HG02885 (cell line): ENCODE data around the gene VSIG4.

ENCODE experiments used
- ATAC-seq: cut with Tn5 transposase; IDR thresholded peaks from one replicate; pipeline ENCODE4 v1.9.1; 2021; ENCODE audit warnings: mild to moderate bottlenecking; ENCODE audit not compliant: unreplicated experiment, poor library complexity

VSIG4 gene

DNA sequence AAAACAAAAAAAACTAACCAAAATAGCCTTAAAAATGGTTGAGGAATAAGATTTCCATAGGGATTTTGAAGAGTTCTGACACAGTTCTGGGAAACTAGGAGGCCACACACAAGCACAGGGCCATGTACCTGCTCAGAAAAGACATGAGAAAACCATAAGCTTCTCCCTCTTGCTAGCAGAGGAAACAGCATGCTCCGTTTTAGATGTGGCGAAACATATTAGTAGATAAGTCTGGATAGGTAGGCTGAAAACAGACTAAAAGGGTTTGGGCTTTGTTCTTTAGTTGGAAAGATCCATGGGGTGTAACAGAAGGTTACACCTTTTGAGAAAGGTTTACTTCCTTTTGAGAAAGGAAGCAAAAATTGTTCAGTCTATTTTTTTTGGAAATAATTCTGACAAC is 10.9 kb downstream of the VSIG4 start:
- no peak for ATAC-seq

DNA sequence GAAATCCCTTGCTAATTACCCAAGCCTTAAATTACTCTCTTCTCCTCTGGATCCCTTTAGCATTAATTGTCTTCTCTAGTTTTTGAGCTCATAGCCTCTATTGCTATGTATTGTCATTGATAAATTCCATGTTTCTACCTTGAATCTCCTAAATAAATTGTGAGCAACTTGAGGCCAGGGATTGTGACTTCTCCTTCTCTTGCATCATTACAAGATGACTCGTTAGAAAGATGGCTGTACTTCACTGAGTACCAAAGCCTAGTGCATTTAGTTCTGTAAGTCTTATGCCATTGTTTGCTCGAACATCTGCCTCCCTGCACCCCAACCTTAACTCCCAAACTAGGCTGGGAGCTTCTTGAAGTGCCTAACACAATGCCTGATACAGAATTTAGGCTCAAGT is 15.3 kb downstream of the VSIG4 start:
- no peak for ATAC-seq

GRCh38 chrX:66024092-66024467 is 15.8 kb downstream of the VSIG4 start:
- ATAC-seq = no peak

- no peak for ATAC-seq
Measured at GRCh38 chrX:66023385-66024091, 16.3 kb downstream of the VSIG4 start.

GRCh38 chrX:66022632-66023384 is 17.1 kb downstream of the VSIG4 start:
- no peak for ATAC-seq

DNA sequence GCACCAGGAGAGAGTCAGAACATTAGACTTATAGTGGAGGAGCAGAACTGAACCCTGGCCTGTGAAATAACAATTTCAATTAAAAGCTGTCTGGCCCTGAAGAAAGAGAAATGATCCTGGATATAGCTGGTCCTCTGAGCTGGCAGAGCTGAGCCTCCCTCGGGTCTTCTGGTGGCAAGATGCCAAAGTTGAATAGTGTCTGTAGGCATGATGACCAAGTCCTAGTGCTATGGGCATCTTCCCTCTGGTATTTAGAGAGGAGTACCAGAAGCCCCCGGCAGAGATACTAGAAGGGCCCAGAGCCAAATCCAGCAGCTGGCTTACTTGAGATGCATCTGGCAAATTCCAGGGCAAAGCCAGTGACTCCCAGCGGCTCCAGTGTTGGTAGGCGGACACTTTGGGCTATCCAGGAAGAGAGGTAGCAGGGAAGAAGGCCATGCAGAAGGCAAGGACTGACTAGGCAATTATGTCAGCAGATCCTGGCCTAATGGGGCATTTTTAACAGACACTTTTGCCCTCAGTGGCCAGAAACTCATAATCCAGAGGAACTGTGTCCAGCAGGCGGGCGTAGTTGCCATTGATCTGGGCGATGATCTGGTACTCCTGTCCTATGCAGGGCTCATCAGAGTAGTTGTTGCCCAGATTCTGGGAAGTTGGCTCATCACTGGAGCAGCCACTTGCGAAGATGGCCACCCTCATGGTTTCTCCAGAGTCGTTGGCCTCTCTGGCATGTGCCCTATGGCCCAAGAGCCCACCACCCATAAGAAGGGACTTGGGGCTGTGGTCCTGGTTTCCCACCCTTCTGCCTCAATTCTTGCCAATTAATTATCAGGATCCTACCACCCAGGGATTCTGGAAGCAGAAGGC is 17.9 kb downstream of the VSIG4 start:
- no peak for ATAC-seq

DNA sequence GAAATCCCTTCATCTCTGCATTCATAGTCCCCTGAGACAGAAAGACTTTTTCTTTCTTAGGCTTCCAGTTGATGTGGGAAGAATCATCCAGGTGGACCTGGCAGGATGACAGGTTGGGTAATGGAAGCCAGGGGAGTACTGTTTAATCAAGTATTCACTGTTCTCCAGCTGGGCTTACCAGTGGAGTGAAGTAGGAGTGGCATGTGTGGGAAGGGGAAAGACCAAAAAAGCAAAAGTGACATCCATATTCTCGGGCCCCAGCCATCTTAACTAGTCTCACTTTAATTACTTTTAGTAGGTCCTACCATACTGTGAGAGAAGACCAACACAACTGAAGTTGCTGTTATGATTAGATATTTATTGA is 18.5 kb downstream of the VSIG4 start:
- no peak for ATAC-seq

- ATAC-seq = peak; percentile 29
Measured at GRCh38 chrX:66020631-66021334, 19.1 kb downstream of the VSIG4 start.

GRCh38 chrX:66019974-66020373 is 19.9 kb downstream of the VSIG4 start:
- ATAC-seq = no peak

- ATAC-seq = no peak
Measured at GRCh38 chrX:66019310-66019652, 20.6 kb downstream of the VSIG4 start.

- no peak for ATAC-seq
Measured at GRCh38 chrX:66018585-66019309, 21.1 kb downstream of the VSIG4 start.

GRCh38 chrX:66017659-66018170 is 22.2 kb downstream of the VSIG4 start:
- no peak for ATAC-seq

- peak; percentile 36 for ATAC-seq
Measured at GRCh38 chrX:66016905-66017658, 22.8 kb downstream of the VSIG4 start.

GRCh38 chrX:66015900-66016689 is 23.8 kb downstream of the VSIG4 start:
- peak; percentile 33 for ATAC-seq

GRCh38 chrX:66015152-66015831 is 24.6 kb downstream of the VSIG4 start:
- peak; percentile 40 for ATAC-seq

GRCh38 chrX:66014556-66014955 is 25.3 kb downstream of the VSIG4 start:
- no peak for ATAC-seq

DNA sequence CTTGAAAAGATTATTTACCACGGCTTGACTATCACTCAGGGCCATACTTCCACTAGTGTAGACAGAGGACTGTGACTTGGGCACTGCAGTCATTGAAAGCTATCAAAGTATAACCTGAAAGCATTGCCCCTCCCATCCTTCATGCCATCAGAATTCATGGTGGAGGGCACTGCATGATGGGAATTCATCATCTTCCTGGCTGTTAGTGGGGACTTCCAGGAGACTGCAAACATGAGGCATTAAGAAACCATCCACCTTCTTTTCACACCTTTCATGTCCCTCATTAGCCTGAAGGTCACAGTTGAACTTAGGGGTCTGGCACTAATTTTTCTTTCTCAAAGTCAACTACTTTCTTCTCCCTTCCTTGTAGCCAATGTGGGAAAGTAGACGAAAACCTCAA is 25.8 kb downstream of the VSIG4 start:
- no peak for ATAC-seq
